ENCODE results near the gene RAC2. TPM values are rescaled to one million over a fixed set of nuclear protein-coding genes. Genes with fewer than 3 reads are reported as not detected.

The RAC2 gene
- total and polyA plus RNA-seq, 2 experiments from 2014 or later = 9.9 to 10.5 TPM

DNA sequence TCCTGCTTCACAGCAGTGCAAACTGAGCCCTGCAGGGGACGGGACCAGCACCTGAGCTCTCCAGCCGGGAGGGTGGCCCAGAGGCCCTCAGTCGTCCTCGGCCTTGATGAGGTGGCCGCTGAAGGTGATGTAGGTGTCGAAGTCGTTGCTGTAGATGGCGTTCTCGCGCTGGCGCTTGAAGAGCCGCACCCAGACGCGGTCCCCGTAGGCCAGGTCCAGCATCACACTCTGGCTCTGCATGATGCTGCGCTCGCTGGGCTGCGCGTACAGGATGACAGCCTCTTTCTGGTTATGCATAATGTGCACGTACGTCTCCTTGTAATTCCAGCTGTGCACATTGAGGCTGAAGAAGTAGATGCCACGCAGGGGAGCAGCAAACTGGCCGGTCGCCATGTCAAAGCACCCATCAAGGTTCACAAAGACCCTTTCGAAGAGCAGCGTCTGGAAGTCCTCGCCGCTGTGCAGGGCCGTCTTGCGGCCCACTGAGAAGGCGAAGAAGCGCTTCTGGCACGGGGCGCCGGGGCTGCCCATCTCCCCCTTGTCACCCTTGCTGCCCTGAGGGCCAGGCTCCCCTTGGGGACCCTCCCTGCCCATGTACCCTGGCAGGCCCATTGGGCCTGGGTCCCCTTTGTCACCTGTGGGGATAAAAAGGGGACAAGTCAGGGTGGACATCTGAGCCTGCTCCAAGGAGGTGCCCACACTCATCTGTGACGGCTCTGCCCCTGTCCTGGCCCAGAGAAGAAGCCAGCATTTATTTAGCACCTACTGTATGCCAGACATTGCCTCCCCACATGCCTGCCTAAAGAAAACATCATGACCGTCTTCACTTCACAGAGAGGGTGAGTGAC lies 61.7 kb downstream of the RAC2 start:
- no peak overlapping the region for H2AFZ ChIP-seq
- 94% methylated on average over 37 of the region's 37 CpGs for WGBS (ENCODE audit: low lambda C conversion rate, missing lambda C conversion rate)
- H3K9me3 ChIP-seq (ENCODE audit: low read depth) = no peaks in the 10 kb centered on the region
- H3K36me3 ChIP-seq (replicated peaks; ENCODE audit: insufficient read depth, low read depth) = no peaks in the 10 kb centered on the region
- no peaks in the 10 kb centered on the region for H4K20me1 ChIP-seq (ENCODE audit: insufficient read depth, poor library complexity, severe bottlenecking)
- no peaks in the 10 kb centered on the region for H3K9me2 ChIP-seq (replicated peaks; ENCODE audit: insufficient read depth)
- no peak overlapping the region for H3K27ac ChIP-seq
- TF ChIP-seq, protein P1, sequence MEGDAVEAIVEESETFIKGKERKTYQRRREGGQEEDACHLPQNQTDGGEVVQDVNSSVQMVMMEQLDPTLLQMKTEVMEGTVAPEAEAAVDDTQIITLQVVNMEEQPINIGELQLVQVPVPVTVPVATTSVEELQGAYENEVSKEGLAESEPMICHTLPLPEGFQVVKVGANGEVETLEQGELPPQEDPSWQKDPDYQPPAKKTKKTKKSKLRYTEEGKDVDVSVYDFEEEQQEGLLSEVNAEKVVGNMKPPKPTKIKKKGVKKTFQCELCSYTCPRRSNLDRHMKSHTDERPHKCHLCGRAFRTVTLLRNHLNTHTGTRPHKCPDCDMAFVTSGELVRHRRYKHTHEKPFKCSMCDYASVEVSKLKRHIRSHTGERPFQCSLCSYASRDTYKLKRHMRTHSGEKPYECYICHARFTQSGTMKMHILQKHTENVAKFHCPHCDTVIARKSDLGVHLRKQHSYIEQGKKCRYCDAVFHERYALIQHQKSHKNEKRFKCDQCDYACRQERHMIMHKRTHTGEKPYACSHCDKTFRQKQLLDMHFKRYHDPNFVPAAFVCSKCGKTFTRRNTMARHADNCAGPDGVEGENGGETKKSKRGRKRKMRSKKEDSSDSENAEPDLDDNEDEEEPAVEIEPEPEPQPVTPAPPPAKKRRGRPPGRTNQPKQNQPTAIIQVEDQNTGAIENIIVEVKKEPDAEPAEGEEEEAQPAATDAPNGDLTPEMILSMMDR (IDR thresholded peaks at IDR 0.05; ENCODE audit: poor library complexity) = no peak
- TF ChIP-seq EZH2phosphoT487 (IDR thresholded peaks at IDR 0.05; ENCODE audit: low read depth, severe bottlenecking, unreplicated experiment) = no peak
- no peak overlapping the region for H3K4me2 ChIP-seq
- H3K27me3 ChIP-seq = no peaks in the 10 kb centered on the region
- no peak for DNase-seq (ENCODE audit: low spot score)
- peaks cover 27% of the 10 kb centered on the region for H3K4me1 ChIP-seq (ENCODE audit: insufficient read depth)
- no peak overlapping the region for H3K4me3 ChIP-seq
- peaks cover 7% of the 10 kb centered on the region for H3K79me2 ChIP-seq

DNA sequence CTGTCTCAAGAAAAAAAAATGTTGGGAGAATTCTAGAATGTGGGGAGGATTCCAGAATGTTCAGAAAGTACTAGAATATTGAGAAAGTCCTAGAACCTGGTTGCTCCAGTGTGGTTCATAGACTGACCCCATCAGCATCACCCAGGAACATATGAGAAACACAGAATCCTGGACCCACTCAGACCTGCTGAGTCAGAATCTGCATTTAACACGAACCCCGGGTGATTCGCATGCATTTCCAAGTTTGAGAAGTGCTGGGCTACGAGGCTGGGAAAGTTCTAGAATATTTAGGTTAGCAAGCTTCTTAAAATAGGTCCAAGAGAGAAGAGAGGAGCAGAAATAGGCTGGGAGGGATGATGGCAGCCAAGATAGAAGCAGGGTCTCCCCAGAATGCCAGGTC lies 62.4 kb downstream of the RAC2 start:
- Histone ChIP-seq H3K27ac (no peak overlapping the region), H3K79me2 (peaks cover 5% of the 10 kb centered on the region), H3K9me3 (ENCODE audit: low read depth) (no peaks in the 10 kb centered on the region), H2AFZ (no peak overlapping the region), H3K27me3 (no peaks in the 10 kb centered on the region), H3K9me2 (replicated peaks; ENCODE audit: insufficient read depth) (no peaks in the 10 kb centered on the region), H3K4me1 (ENCODE audit: insufficient read depth) (peaks cover 28% of the 10 kb centered on the region), H3K4me2 (no peak overlapping the region), H3K36me3 (replicated peaks; ENCODE audit: insufficient read depth, low read depth) (no peaks in the 10 kb centered on the region), H4K20me1 (ENCODE audit: insufficient read depth, poor library complexity, severe bottlenecking) (no peaks in the 10 kb centered on the region), H3K4me3 (no peak overlapping the region)
- 91% methylated on average over 4 of the region's 4 CpGs for WGBS (ENCODE audit: low lambda C conversion rate, missing lambda C conversion rate)
- no peak for TF ChIP-seq EZH2 (IDR thresholded peaks at IDR 0.05; ENCODE audit: borderline replicate concordance)
- TF ChIP-seq, protein P1 (IDR thresholded peaks at IDR 0.05; ENCODE audit: poor library complexity) = no peak
- no peak for TF ChIP-seq EZH2phosphoT487 (IDR thresholded peaks at IDR 0.05; ENCODE audit: low read depth, severe bottlenecking, unreplicated experiment)
- no peak for DNase-seq (ENCODE audit: low spot score)

DNA sequence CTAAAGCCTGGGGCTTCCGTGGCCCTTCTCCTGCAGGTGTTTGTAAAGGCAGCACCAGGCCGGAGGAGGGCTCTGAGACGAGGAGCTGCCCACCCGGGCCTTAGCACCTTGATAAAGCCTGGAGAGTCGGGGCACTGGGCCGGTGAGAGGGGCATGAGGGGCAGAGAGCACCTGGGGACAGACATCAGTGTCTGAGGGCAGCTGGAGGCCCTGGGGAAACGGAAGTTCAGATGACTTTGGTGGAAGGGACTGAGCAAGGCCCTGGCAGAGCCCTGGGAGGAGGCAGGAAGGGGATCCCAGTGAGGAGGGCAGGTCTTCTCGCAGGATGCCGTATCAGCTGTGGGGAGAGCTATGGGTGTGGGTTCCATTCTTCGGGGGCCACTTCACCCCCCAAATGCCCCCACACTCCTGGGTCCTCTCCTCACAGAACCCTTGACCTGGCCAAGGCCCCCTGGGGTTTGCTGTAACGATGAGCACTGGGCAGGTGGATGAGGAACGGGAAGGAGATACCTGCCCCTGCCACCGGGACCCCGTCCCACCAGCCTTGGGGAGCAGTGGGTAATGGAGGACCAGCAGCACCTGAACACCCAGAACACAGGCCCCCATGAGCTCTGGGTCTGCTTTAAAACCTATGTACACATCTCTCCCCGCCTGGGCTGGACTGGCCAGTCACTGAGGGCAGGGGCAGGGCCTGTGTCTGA lies 63.4 kb downstream of the RAC2 start:
- H2AFZ ChIP-seq = no peak overlapping the region
- no peaks in the 10 kb centered on the region for H3K9me2 ChIP-seq (replicated peaks; ENCODE audit: insufficient read depth)
- H3K27me3 ChIP-seq = no peaks in the 10 kb centered on the region
- H3K36me3 ChIP-seq (replicated peaks; ENCODE audit: insufficient read depth, low read depth) = no peaks in the 10 kb centered on the region
- H3K79me2 ChIP-seq = no peaks in the 10 kb centered on the region
- no peak overlapping the region for H3K4me3 ChIP-seq
- no peak overlapping the region for H3K27ac ChIP-seq
- 88% methylated on average over 15 of the region's 15 CpGs for WGBS (ENCODE audit: low lambda C conversion rate, missing lambda C conversion rate)
- H4K20me1 ChIP-seq (ENCODE audit: insufficient read depth, poor library complexity, severe bottlenecking) = no peaks in the 10 kb centered on the region
- no peak overlapping the region for H3K4me2 ChIP-seq
- peaks cover 32% of the 10 kb centered on the region for H3K4me1 ChIP-seq (ENCODE audit: insufficient read depth)
- DNase-seq (ENCODE audit: low spot score) = no peak
- TF ChIP-seq, protein P1 (IDR thresholded peaks at IDR 0.05; ENCODE audit: poor library complexity) = no peak
- no peak for TF ChIP-seq EZH2 (IDR thresholded peaks at IDR 0.05; ENCODE audit: borderline replicate concordance)
- no peak for TF ChIP-seq EZH2phosphoT487 (IDR thresholded peaks at IDR 0.05; ENCODE audit: low read depth, severe bottlenecking, unreplicated experiment)
- H3K9me3 ChIP-seq (ENCODE audit: low read depth) = no peaks in the 10 kb centered on the region
